Liver (tissue), 9 donors: Measurements from ENCODE around the gene TBK1. TPM values are rescaled to one million over a fixed set of nuclear protein-coding genes. Genes with fewer than 3 reads are reported as not detected.

ENCODE experiments used
- DNase-seq: peaks from one replicate; pipeline ENCODE4 v3.0.0-alpha.2; 2017; ENCODE audit warnings: low spot score
- H3K27ac ChIP-seq, 2 donors: one replicate each; pipeline ENCODE4 v1.7.0; 2013; ENCODE audit warnings: inconsistent platforms in 2 of 2, low read length in 2 of 2, control low read depth in 1 of 2, low read depth in 1 of 2, mild to moderate bottlenecking in 1 of 2
- H3K27me3 ChIP-seq, 4 donors: one replicate each; pipeline versions ENCODE4 v1.6.1 to v1.7.0; 2013; ENCODE audit warnings: low read length in 3 of 4, inconsistent platforms in 1 of 4, mild to moderate bottlenecking in 1 of 4, moderate library complexity in 1 of 4; ENCODE audit not compliant: control insufficient read depth in 4 of 4, insufficient read depth in 4 of 4
- H3K36me3 ChIP-seq, 4 donors: one replicate each; pipeline versions ENCODE4 v1.6.1 to v1.7.0; 2013; ENCODE audit warnings: low read length in 3 of 4, mild to moderate bottlenecking in 3 of 4, low read depth in 1 of 4, moderate library complexity in 1 of 4; ENCODE audit not compliant: control insufficient read depth in 4 of 4, insufficient read depth in 3 of 4
- H3K4me1 ChIP-seq, 4 donors: one replicate each; pipeline versions ENCODE4 v1.6.1 to v1.7.0; 2013; ENCODE audit warnings: low read length in 3 of 4, mild to moderate bottlenecking in 3 of 4, moderate library complexity in 1 of 4; ENCODE audit not compliant: control insufficient read depth in 4 of 4, insufficient read depth in 4 of 4
- H3K4me3 ChIP-seq, 3 donors: one replicate each; pipeline versions ENCODE4 v1.6.1 to v1.7.0; 2013; ENCODE audit warnings: low read length in 3 of 3, control low read depth in 1 of 3, low read depth in 1 of 3, mild to moderate bottlenecking in 1 of 3
- H3K9ac ChIP-seq, 2 donors: one replicate each; pipeline ENCODE4 v1.7.0; 2013; ENCODE audit warnings: low read length in 2 of 2, mild to moderate bottlenecking in 2 of 2, moderate library complexity in 2 of 2, control low read depth in 1 of 2, low read depth in 1 of 2
- H3K9me3 ChIP-seq, 4 donors: one replicate each; pipeline versions ENCODE4 v1.6.1 to v1.7.0; 2013; ENCODE audit warnings: low read length in 3 of 4; ENCODE audit not compliant: control insufficient read depth in 4 of 4
- CTCF ChIP-seq: fragments of 150-350 bp; IDR thresholded peaks from 2 replicates; pipeline ENCODE4 v1.5.1; 2017; ENCODE audit warnings: improper control_type of control experiment, low read depth, low read length; ENCODE audit not compliant: missing input control
- EGR1 ChIP-seq, 2 donors: IDR thresholded peaks; 2 replicates each; pipeline ENCODE4 v1.6.1; 2016 to 2018; ENCODE audit warnings: antibody characterized with exemption in 2 of 2, low read depth in 2 of 2
- FOXA1 ChIP-seq: IDR thresholded peaks from 2 replicates; pipeline ENCODE4 v1.6.1; 2016; ENCODE audit warnings: antibody characterized with exemption
- FOXA2 ChIP-seq: IDR thresholded peaks from 2 replicates; pipeline ENCODE4 v1.6.1; 2016; ENCODE audit warnings: antibody characterized with exemption
- GABPA ChIP-seq, 2 donors: IDR thresholded peaks in 1 of 2; conservative IDR thresholded peaks in 1 of 2; 2 replicates each; pipeline ENCODE4 v1.6.1; 2016; ENCODE audit warnings: antibody characterized with exemption in 2 of 2, mild to moderate bottlenecking in 1 of 2, moderate library complexity in 1 of 2
- HNF4A ChIP-seq, 2 donors: conservative IDR thresholded peaks; 2 replicates each; pipeline ENCODE4 v1.6.1; 2016; ENCODE audit warnings: antibody characterized with exemption in 2 of 2, mild to moderate bottlenecking in 2 of 2
- HNF4G ChIP-seq: IDR thresholded peaks from 2 replicates; pipeline ENCODE4 v1.6.1; 2016; ENCODE audit warnings: antibody characterized with exemption
- JUND ChIP-seq, 2 donors: IDR thresholded peaks; 2 replicates each; pipeline ENCODE4 v1.6.1; 2016; ENCODE audit warnings: antibody characterized with exemption in 2 of 2
- MAX ChIP-seq: IDR thresholded peaks from 2 replicates; pipeline ENCODE4 v1.6.1; 2016; ENCODE audit warnings: antibody characterized with exemption
- NR2F2 ChIP-seq: IDR thresholded peaks from 2 replicates; pipeline ENCODE4 v1.6.1; 2016; ENCODE audit warnings: antibody characterized with exemption
- RAD21 ChIP-seq, 2 donors: IDR thresholded peaks; 2 replicates each; pipeline ENCODE4 v1.6.1; 2016; ENCODE audit warnings: antibody characterized with exemption in 2 of 2, mild to moderate bottlenecking in 2 of 2
- RXRA ChIP-seq, 2 donors: IDR thresholded peaks; 2 replicates each; pipeline ENCODE4 v1.6.1; 2017 to 2018; ENCODE audit warnings: antibody characterized with exemption in 2 of 2, mild to moderate bottlenecking in 1 of 2
- SP1 ChIP-seq: IDR thresholded peaks from 2 replicates; pipeline ENCODE4 v1.6.1; 2018; ENCODE audit warnings: antibody characterized with exemption, mild to moderate bottlenecking
- TAF1 ChIP-seq: conservative IDR thresholded peaks from 2 replicates; pipeline ENCODE4 v1.6.1; 2016; ENCODE audit warnings: antibody characterized with exemption, mild to moderate bottlenecking
- YY1 ChIP-seq: IDR thresholded peaks from 2 replicates; pipeline ENCODE4 v1.6.1; 2016; ENCODE audit warnings: antibody characterized with exemption, mild to moderate bottlenecking
- ZBTB33 ChIP-seq: IDR thresholded peaks from 2 replicates; pipeline ENCODE4 v1.6.1; 2016; ENCODE audit warnings: antibody characterized with exemption
- whole genome bisulfite sequencing: extraction: QIAGEN DNeasy Blood & Tissue Kit; methylation state at CpG from one replicate; pipeline ENCODE4 v1.1.7; 2013; 5-methylcytosine and 5-hydroxymethylcytosine counted together
- polyA plus RNA-seq, 2 donors: library from polyadenylated mRNA; stranded (reverse) in 1 of 2; unstranded in 1 of 2; fragments of 200-250 nt in 1 of 2; fragments of >200 nt in 1 of 2; fragmentation: Nextera tagmentation in 1 of 2; extraction: Ambion mirVana in 1 of 2; gene quantifications; one replicate each; pipeline versions ENCODE4 v1.2.1 to v1.2.3, GENCODE V29; 2013 to 2015
- total RNA-seq, 2 donors: library from RNA; depleted of rRNA; stranded (reverse); fragments of >200 nt; gene quantifications; one replicate each; pipeline ENCODE4 v1.2.3, GENCODE V29; 2014
- TF ChIP-seq, protein P1 (sequence below): IDR thresholded peaks from 2 replicates; pipeline ENCODE4 v1.6.1; 2016; ENCODE audit warnings: antibody characterized with exemption
- TF ChIP-seq, protein P2 (sequence below): IDR thresholded peaks from 2 replicates; pipeline ENCODE4 v1.6.1; 2016; ENCODE audit warnings: antibody characterized with exemption, mild to moderate bottlenecking
- donor health status: healthy.
- donor health status: healthy.
- donor health status: healthy.
- donor health status: healthy.
- donor health status: healthy.

The TBK1 gene
- total and polyA plus RNA-seq, 4 donors: 7.6 to 20.7 (median 13.9) TPM

GRCh38 chr12:64446295-64446694 is 5.6 kb upstream of the TBK1 start (continued):
- TF ChIP-seq, protein P1, sequence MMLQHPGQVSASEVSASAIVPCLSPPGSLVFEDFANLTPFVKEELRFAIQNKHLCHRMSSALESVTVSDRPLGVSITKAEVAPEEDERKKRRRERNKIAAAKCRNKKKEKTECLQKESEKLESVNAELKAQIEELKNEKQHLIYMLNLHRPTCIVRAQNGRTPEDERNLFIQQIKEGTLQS: no peak
- TF ChIP-seq HNF4G (no peak), NR2F2 (no peak), EGR1 (IDR thresholded peaks at IDR 0.05; ENCODE audit: low read depth in 2 of 2) (no peak), TAF1 (no peak)

GRCh38 chr12:64450057-64450640 is 1.8 kb upstream of the TBK1 start:
- Histone ChIP-seq H3K36me3 (peaks cover 1 to 25% (median 11%) of the 10 kb centered on the region in 4 donors), H3K4me1 (peaks cover 0 to 13% (median 3%) of the 10 kb centered on the region in 4 donors), H3K27me3 (no peaks in the 10 kb centered on the region), H3K4me3 (no peak overlapping the region), H3K9me3 (no peaks in the 10 kb centered on the region), H3K9ac (no peak overlapping the region), H3K27ac (no peak overlapping the region)
- 88% methylated on average over 2 of the region's 2 CpGs for WGBS
- no peak for TF ChIP-seq MAX
- TF ChIP-seq RAD21 (IDR thresholded peaks at IDR 0.05): no peak
- TF ChIP-seq HNF4A (conservative IDR thresholded peaks at IDR 0.05): no peak
- TF ChIP-seq FOXA1: no peak
- TF ChIP-seq, protein P1: no peak
- TF ChIP-seq NR2F2: no peak
- no peak for TF ChIP-seq SP1
- TF ChIP-seq CTCF: no peak
- no peak for TF ChIP-seq EGR1 (IDR thresholded peaks at IDR 0.05; ENCODE audit: low read depth in 2 of 2)
- no peak for TF ChIP-seq FOXA2
- no peak for TF ChIP-seq YY1
- no peak for TF ChIP-seq JUND (IDR thresholded peaks at IDR 0.05)
- TF ChIP-seq HNF4G: no peak
- TF ChIP-seq, protein P2, sequence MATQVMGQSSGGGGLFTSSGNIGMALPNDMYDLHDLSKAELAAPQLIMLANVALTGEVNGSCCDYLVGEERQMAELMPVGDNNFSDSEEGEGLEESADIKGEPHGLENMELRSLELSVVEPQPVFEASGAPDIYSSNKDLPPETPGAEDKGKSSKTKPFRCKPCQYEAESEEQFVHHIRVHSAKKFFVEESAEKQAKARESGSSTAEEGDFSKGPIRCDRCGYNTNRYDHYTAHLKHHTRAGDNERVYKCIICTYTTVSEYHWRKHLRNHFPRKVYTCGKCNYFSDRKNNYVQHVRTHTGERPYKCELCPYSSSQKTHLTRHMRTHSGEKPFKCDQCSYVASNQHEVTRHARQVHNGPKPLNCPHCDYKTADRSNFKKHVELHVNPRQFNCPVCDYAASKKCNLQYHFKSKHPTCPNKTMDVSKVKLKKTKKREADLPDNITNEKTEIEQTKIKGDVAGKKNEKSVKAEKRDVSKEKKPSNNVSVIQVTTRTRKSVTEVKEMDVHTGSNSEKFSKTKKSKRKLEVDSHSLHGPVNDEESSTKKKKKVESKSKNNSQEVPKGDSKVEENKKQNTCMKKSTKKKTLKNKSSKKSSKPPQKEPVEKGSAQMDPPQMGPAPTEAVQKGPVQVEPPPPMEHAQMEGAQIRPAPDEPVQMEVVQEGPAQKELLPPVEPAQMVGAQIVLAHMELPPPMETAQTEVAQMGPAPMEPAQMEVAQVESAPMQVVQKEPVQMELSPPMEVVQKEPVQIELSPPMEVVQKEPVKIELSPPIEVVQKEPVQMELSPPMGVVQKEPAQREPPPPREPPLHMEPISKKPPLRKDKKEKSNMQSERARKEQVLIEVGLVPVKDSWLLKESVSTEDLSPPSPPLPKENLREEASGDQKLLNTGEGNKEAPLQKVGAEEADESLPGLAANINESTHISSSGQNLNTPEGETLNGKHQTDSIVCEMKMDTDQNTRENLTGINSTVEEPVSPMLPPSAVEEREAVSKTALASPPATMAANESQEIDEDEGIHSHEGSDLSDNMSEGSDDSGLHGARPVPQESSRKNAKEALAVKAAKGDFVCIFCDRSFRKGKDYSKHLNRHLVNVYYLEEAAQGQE: no peak
- no peak for TF ChIP-seq ZBTB33
- TF ChIP-seq GABPA (IDR thresholded peaks at IDR 0.05 in 1 of 2, conservative IDR thresholded peaks at IDR 0.05 in 1 of 2): no peak
- no peak for TF ChIP-seq TAF1
- TF ChIP-seq RXRA (IDR thresholded peaks at IDR 0.05): no peak
- DNase-seq: no peak
